ENCODE results near the gene GCKR.
"Not testable (repeated sequence)": the region's sequence is repeated elsewhere in the genome, so short reads cannot be mapped to it uniquely, and the experiment has no call there.

DNA sequence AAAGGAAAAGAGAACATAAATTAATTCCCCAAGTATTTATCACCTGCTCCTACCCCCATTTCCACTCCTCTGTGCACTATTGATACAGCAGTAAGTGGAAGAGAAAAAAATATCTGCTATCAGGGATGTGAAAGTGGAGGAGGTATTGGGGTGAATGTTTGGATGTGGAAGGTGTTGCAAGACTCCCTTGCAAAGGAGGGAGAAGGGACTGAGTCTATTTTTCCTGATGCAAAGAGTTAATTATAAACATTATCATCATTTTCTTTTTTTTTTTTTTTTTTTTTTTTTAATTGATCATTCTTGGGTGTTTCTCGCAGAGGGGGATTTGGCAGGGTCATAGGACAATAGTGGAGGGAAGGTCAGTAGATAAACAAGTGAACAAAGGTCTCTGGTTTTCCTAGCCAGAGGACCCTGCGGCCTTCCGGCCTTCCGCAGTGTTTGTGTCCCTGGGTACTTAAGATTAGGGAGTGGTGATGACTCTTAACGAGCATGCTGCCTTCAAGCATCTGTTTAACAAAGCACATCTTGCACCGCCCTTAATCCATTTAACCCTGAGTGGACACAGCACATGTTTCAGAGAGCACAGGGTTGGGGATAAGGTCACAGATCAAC is 42.3 kb downstream of the GCKR start:
- not testable (repeated sequence) for TF ChIP-seq POLR2AphosphoS5 (IDR thresholded peaks at IDR 0.05); EP300 (conservative IDR thresholded peaks at IDR 0.05; ENCODE audit: poor library complexity, severe bottlenecking); MXI1 (conservative IDR thresholded peaks at IDR 0.05; ENCODE audit: poor library complexity, severe bottlenecking); EZH2 (IDR thresholded peaks at IDR 0.05; ENCODE audit: borderline replicate concordance, insufficient read depth, low read length, poor library complexity, severe bottlenecking); SMC3 (conservative IDR thresholded peaks at IDR 0.05; ENCODE audit: poor library complexity)
- TF ChIP-seq, protein P1, sequence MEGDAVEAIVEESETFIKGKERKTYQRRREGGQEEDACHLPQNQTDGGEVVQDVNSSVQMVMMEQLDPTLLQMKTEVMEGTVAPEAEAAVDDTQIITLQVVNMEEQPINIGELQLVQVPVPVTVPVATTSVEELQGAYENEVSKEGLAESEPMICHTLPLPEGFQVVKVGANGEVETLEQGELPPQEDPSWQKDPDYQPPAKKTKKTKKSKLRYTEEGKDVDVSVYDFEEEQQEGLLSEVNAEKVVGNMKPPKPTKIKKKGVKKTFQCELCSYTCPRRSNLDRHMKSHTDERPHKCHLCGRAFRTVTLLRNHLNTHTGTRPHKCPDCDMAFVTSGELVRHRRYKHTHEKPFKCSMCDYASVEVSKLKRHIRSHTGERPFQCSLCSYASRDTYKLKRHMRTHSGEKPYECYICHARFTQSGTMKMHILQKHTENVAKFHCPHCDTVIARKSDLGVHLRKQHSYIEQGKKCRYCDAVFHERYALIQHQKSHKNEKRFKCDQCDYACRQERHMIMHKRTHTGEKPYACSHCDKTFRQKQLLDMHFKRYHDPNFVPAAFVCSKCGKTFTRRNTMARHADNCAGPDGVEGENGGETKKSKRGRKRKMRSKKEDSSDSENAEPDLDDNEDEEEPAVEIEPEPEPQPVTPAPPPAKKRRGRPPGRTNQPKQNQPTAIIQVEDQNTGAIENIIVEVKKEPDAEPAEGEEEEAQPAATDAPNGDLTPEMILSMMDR (IDR thresholded peaks at IDR 0.05; ENCODE audit: poor library complexity, severe bottlenecking) = not testable (repeated sequence)
- TF ChIP-seq, protein P2, sequence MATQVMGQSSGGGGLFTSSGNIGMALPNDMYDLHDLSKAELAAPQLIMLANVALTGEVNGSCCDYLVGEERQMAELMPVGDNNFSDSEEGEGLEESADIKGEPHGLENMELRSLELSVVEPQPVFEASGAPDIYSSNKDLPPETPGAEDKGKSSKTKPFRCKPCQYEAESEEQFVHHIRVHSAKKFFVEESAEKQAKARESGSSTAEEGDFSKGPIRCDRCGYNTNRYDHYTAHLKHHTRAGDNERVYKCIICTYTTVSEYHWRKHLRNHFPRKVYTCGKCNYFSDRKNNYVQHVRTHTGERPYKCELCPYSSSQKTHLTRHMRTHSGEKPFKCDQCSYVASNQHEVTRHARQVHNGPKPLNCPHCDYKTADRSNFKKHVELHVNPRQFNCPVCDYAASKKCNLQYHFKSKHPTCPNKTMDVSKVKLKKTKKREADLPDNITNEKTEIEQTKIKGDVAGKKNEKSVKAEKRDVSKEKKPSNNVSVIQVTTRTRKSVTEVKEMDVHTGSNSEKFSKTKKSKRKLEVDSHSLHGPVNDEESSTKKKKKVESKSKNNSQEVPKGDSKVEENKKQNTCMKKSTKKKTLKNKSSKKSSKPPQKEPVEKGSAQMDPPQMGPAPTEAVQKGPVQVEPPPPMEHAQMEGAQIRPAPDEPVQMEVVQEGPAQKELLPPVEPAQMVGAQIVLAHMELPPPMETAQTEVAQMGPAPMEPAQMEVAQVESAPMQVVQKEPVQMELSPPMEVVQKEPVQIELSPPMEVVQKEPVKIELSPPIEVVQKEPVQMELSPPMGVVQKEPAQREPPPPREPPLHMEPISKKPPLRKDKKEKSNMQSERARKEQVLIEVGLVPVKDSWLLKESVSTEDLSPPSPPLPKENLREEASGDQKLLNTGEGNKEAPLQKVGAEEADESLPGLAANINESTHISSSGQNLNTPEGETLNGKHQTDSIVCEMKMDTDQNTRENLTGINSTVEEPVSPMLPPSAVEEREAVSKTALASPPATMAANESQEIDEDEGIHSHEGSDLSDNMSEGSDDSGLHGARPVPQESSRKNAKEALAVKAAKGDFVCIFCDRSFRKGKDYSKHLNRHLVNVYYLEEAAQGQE (IDR thresholded peaks at IDR 0.05; ENCODE audit: borderline replicate concordance) = not testable (repeated sequence)
